Measurements from ENCODE around the gene CHRNA7. TPM values are rescaled to one million over a fixed set of nuclear protein-coding genes. Genes with fewer than 3 reads are reported as not detected.

The CHRNA7 gene
- total and polyA plus RNA-seq, 10 of the 15 experiments (the other 5 are each of a cell fraction or from before 2014, with no cell fraction given): 0.06 to 0.15 (median 0.12) TPM; not detected in 7

DNA sequence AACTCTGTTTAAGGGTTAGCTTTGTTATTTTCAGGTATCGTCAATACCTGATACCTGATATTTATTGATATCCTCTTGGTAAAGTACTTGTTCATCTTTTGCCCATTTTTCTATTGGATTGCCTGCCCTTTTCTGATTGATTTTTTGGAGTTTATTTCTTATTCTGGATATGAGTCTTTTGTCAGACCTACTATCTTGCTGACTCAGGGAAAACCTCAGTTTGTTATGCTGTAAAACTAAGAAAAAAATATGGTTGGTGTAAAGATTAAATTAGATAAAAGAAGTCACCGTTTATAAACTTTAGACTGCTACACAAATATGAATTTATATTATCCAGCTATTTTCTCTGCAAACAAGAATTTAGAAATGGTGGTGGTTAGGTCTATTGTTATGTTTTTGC is 65.9 kb downstream of the CHRNA7 start:
- Histone ChIP-seq H3K9me3 (replicated peaks; ENCODE audit: control insufficient read depth, insufficient read depth, low read length) (no peaks in the 10 kb centered on the region), H2AFZ (ENCODE audit: control insufficient read depth, low read depth, low read length) (no peak overlapping the region), H3K27me3 (replicated peaks in 1 of 2; ENCODE audit: control insufficient read depth in 2 of 2, insufficient read depth in 2 of 2, low read length in 1 of 2) (no peaks in the 10 kb centered on the region; a peak in 1 of 4 replicates), H4K20me1 (ENCODE audit: control insufficient read depth, insufficient read depth) (no peaks in the 10 kb centered on the region; the same call in 1 of the 2 replicates), H3K4me1 (ENCODE audit: control insufficient read depth, insufficient read depth, low read length) (no peaks in the 10 kb centered on the region), H3K79me2 (ENCODE audit: control insufficient read depth, insufficient read depth, low read length) (no peaks in the 10 kb centered on the region), H3K36me3 (ENCODE audit: control insufficient read depth in 2 of 2, insufficient read depth in 2 of 2, low read length in 1 of 2) (no peaks in the 10 kb centered on the region), H3K27ac (ENCODE audit: control insufficient read depth, insufficient read depth) (no peak overlapping the region), H3K4me2 (ENCODE audit: control insufficient read depth, insufficient read depth) (no peak overlapping the region), H3K4me3 (no peak overlapping the region), H3K9ac (ENCODE audit: control insufficient read depth, insufficient read depth, low read length) (no peak overlapping the region)
- RAD21 ChIA-PET (ENCODE audit: unreplicated experiment): no interaction called here
- DNase-seq (ENCODE audit: low read depth, low spot score) (no peak), FAIRE-seq (no peak), ATAC-seq (no peak)
- in situ Hi-C loops (cut with MboI): no loop called here
- intact Hi-C loops (cut with micrococcal nuclease; ENCODE audit: unreplicated experiment): no loop called here
- BruUV-seq (replicated peaks): no TSS peak
- WGBS (ENCODE audit: insufficient coverage, insufficient replicate concordance, low lambda C conversion rate, missing lambda C conversion rate): 42% methylated on average over 2 of the region's 2 CpGs
- CTCF ChIA-PET: no interaction called here
- no peak for TF ChIP-seq JUNB (IDR thresholded peaks at IDR 0.05)
- no peak for TF ChIP-seq FOXM1 (IDR thresholded peaks at IDR 0.05; ENCODE audit: low read depth, low read length)
- no peak for TF ChIP-seq SMAD5 (IDR thresholded peaks at IDR 0.05; ENCODE audit: low read depth)
- TF ChIP-seq MTA3 (IDR thresholded peaks at IDR 0.05; ENCODE audit: borderline replicate concordance, low read length): no peak
- TF ChIP-seq RBBP5 (conservative IDR thresholded peaks at IDR 0.05): no peak
- no peak for TF ChIP-seq NFIC (IDR thresholded peaks at IDR 0.05; ENCODE audit: low read depth, low read length)
- no peak for TF ChIP-seq KDM1A (IDR thresholded peaks at IDR 0.05; ENCODE audit: borderline replicate concordance)
- TF ChIP-seq ATF3 (IDR thresholded peaks at IDR 0.05; ENCODE audit: borderline replicate concordance, extremely low read depth, low read depth, low read length): no peak
- no peak for TF ChIP-seq ATF7 (IDR thresholded peaks at IDR 0.05; ENCODE audit: low read depth)
- no peak for TF ChIP-seq EED (IDR thresholded peaks at IDR 0.05; ENCODE audit: low read depth)
- TF ChIP-seq E2F8 (IDR thresholded peaks at IDR 0.05; ENCODE audit: low read depth, partially characterized antibody): no peak
- TF ChIP-seq, protein P1, sequence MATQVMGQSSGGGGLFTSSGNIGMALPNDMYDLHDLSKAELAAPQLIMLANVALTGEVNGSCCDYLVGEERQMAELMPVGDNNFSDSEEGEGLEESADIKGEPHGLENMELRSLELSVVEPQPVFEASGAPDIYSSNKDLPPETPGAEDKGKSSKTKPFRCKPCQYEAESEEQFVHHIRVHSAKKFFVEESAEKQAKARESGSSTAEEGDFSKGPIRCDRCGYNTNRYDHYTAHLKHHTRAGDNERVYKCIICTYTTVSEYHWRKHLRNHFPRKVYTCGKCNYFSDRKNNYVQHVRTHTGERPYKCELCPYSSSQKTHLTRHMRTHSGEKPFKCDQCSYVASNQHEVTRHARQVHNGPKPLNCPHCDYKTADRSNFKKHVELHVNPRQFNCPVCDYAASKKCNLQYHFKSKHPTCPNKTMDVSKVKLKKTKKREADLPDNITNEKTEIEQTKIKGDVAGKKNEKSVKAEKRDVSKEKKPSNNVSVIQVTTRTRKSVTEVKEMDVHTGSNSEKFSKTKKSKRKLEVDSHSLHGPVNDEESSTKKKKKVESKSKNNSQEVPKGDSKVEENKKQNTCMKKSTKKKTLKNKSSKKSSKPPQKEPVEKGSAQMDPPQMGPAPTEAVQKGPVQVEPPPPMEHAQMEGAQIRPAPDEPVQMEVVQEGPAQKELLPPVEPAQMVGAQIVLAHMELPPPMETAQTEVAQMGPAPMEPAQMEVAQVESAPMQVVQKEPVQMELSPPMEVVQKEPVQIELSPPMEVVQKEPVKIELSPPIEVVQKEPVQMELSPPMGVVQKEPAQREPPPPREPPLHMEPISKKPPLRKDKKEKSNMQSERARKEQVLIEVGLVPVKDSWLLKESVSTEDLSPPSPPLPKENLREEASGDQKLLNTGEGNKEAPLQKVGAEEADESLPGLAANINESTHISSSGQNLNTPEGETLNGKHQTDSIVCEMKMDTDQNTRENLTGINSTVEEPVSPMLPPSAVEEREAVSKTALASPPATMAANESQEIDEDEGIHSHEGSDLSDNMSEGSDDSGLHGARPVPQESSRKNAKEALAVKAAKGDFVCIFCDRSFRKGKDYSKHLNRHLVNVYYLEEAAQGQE (IDR thresholded peaks at IDR 0.05; ENCODE audit: low read depth, low read length): no peak
- TF ChIP-seq MEF2A (IDR thresholded peaks at IDR 0.05; ENCODE audit: insufficient read depth, low read depth, low read length): no peak
- POLR2A ChIA-PET: no interaction called here
- SMC1A ChIA-PET (ENCODE audit: uncharacterized antibody, unreplicated experiment): no interaction called here

All from GM12878 (cell line).